ENCODE data around the gene SMURF1. TPM values are rescaled to one million over a fixed set of nuclear protein-coding genes. Genes with fewer than 3 reads are reported as not detected.

SMURF1 gene
- total and polyA plus RNA-seq, 2 of the 4 experiments (the other 2 are of a cell fraction) = 13.4 to 20.3 TPM

DNA sequence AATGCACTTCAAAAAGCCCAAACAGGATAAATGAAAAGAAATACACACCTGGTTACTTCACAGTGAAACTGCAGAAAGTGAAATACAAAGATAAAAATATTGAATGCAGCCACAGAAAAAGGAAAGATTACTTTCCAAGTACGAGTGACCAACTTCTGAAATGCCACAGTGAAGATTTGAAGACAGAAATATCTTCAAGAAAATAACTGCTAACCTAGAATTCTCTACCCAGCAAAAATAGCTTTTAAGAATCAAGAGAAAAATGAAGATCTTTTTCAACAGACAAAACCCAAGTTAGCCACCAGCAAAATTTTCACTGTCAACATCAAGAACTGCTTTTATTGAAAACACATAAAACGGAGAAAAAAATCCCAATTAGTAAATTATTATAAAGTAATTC, 46.2 kb downstream of the SMURF1 start:
- H3K36me3 ChIP-seq (ENCODE audit: control insufficient read depth, insufficient read depth, low read length) = peaks cover 4% of the 10 kb centered on the region
- no peak overlapping the region for H2AFZ ChIP-seq (replicated peaks; ENCODE audit: low read length, poor library complexity)
- no peak for ATAC-seq (ENCODE audit: low read depth)
- no peak overlapping the region for H3K4me2 ChIP-seq (ENCODE audit: low read depth, low read length)
- peaks cover 4% of the 10 kb centered on the region; the same call in 1 of the 2 replicates for H3K9me3 ChIP-seq (ENCODE audit: control insufficient read depth, insufficient read depth, low read length)
- peaks cover 7% of the 10 kb centered on the region for H3K4me1 ChIP-seq (ENCODE audit: control insufficient read depth, insufficient read depth, low read length)
- no peak overlapping the region for H2AK5ac ChIP-seq (ENCODE audit: low read depth, low read length)
- ChIA-PET CTCF (no interaction called here), POLR2A (ENCODE audit: unreplicated experiment) (no interaction called here)
- no peak for DNase-seq
- H3K9me1 ChIP-seq (ENCODE audit: insufficient read depth, low read length) = peaks cover 11% of the 10 kb centered on the region
- WGBS, 2 experiments (ENCODE audit: extremely low coverage in 2 of 2, insufficient read length in 1 of 2) = no CpG with 5 or more reads among the region's 2 CpGs
- no peak overlapping the region for H3K4me3 ChIP-seq (ENCODE audit: insufficient read depth, low read depth, low read length)
- no peak overlapping the region for H2BK5ac ChIP-seq (ENCODE audit: low read depth, low read length, poor library complexity, severe bottlenecking)
- H3K9ac ChIP-seq (ENCODE audit: low read depth, low read length) = no peak overlapping the region
- no TSS peak for BruUV-seq (replicated peaks)
- H4K8ac ChIP-seq (ENCODE audit: low read depth in 2 of 2, low read length in 2 of 2) = no peak overlapping the region
- no peak overlapping the region for H3K14ac ChIP-seq (replicated peaks; ENCODE audit: low read depth, low read length)
- peaks cover 23 to 67% of the 10 kb centered on the region in 2 experiments for H3K79me1 ChIP-seq (ENCODE audit: low read depth in 1 of 2, low read length in 2 of 2)
- no peak overlapping the region for H4K5ac ChIP-seq (ENCODE audit: low read depth, low read length)
- no peak overlapping the region for H2BK20ac ChIP-seq (ENCODE audit: low read depth, low read length)
- intact Hi-C loops (cut with micrococcal nuclease) (no loop called here), in situ Hi-C loops (cut with MboI; ENCODE audit: low sequenced_read_pairs) (no loop called here), dilution Hi-C loops (cut with HindIII; ENCODE audit: low sequenced_read_pairs, unreplicated experiment) (no loop called here)
- no peak overlapping the region for H3K56ac ChIP-seq (ENCODE audit: extremely low read depth, insufficient read depth, low read length)
- H2BK15ac ChIP-seq (ENCODE audit: low read depth, low read length) = no peak overlapping the region
- H4K20me1 ChIP-seq (ENCODE audit: insufficient read depth, low read length) = peaks cover 46% of the 10 kb centered on the region
- no peak overlapping the region for H3K23ac ChIP-seq (ENCODE audit: low read depth, low read length)
- no peak overlapping the region for H3K27ac ChIP-seq (ENCODE audit: insufficient read depth, low read length)
- no peaks in the 10 kb centered on the region for H3K27me3 ChIP-seq (ENCODE audit: control insufficient read depth, insufficient read depth, low read length)
- H2BK120ac ChIP-seq (ENCODE audit: low read depth, low read length) = no peak overlapping the region
- no peak for TF ChIP-seq MAZ (IDR thresholded peaks at IDR 0.05; ENCODE audit: borderline replicate concordance, low read depth, low read length)
- TF ChIP-seq CEBPB (IDR thresholded peaks at IDR 0.05; ENCODE audit: low read depth, low read length) = no peak
- no peak for TF ChIP-seq MXI1 (IDR thresholded peaks at IDR 0.05; ENCODE audit: borderline replicate concordance, low read depth, low read length)
- no peak for TF ChIP-seq CHD1 (IDR thresholded peaks at IDR 0.05; ENCODE audit: low read depth, low read length)
- no peak for TF ChIP-seq FOS (IDR thresholded peaks at IDR 0.05; ENCODE audit: low read depth, low read length)
- TF ChIP-seq NFE2L2 (IDR thresholded peaks at IDR 0.05; ENCODE audit: low read depth, low read length) = no peak
- TF ChIP-seq SMC3 (IDR thresholded peaks at IDR 0.05; ENCODE audit: low read depth, low read length) = no peak
- TF ChIP-seq POLR2A (IDR thresholded peaks at IDR 0.05; ENCODE audit: low read depth, low read length) = no peak
- TF ChIP-seq ELK1 (IDR thresholded peaks at IDR 0.05; ENCODE audit: borderline replicate concordance, low read depth, low read length) = no peak
- TF ChIP-seq USF2 (IDR thresholded peaks at IDR 0.05; ENCODE audit: low read depth, low read length) = no peak
- TF ChIP-seq CTCF (conservative IDR thresholded peaks at IDR 0.05; ENCODE audit: low read depth, low read length) = no peak
- no peak for TF ChIP-seq MAFK (IDR thresholded peaks at IDR 0.05; ENCODE audit: low read depth, low read length)
- no peak for TF ChIP-seq RAD21 (IDR thresholded peaks at IDR 0.05; ENCODE audit: low read length)
- TF ChIP-seq RFX5 (IDR thresholded peaks at IDR 0.05; ENCODE audit: low read depth, low read length) = no peak
- H4K91ac ChIP-seq (ENCODE audit: insufficient read depth, low read depth, low read length) = no peak overlapping the region
- H2AK9ac ChIP-seq (replicated peaks; ENCODE audit: low read depth, low read length, poor library complexity) = no peak overlapping the region
- no peak overlapping the region for H3K4ac ChIP-seq (ENCODE audit: low read depth, low read length)
- H3K18ac ChIP-seq (ENCODE audit: low read depth, low read length) = no peak overlapping the region
